CD4-positive, alpha-beta T cell (primary cell): Measurements from ENCODE around the gene PPP2R2B. TPM values are rescaled to one million over a fixed set of nuclear protein-coding genes. Genes with fewer than 3 reads are reported as not detected.
A peak's percentile ranks its signal among the peaks of the same experiment; 100 is the strongest.

Source experiments
- ATAC-seq: fragments of 200-7000 bp; cut with Tn5 transposase; one replicate; pipeline ENCODE4 v1.10.0; 2022; ENCODE audit warnings: mild to moderate bottlenecking; ENCODE audit not compliant: poor library complexity
- CTCF ChIA-PET: fragments of 350-600 bp; sonication (Branson Sonifier 250); formaldehyde crosslinking; loops from one replicate; lab custom pipeline; 2021; ENCODE audit warnings: antibody characterized with exemption, inconsistent platforms; lab: Charles Lee
- POLR2A ChIA-PET: fragments of 350-600 bp; sonication (Branson Sonifier 250); formaldehyde crosslinking; loops from one replicate; lab custom pipeline; 2021; ENCODE audit warnings: antibody characterized with exemption, inconsistent platforms; lab: Charles Lee
- DNase-seq, 14 experiments: peaks; one replicate each; pipeline ENCODE4 v3.0.0-alpha.2; 2013 to 2020; ENCODE audit warnings: mixed read lengths in 2 of 14
- H3K27ac ChIP-seq, 2 donors: one replicate each; pipeline versions ENCODE4 v1.5.1 to v1.7.0; 2013; ENCODE audit warnings: low read length in 2 of 2, low read depth in 1 of 2, mild to moderate bottlenecking in 1 of 2
- H3K27me3 ChIP-seq, 2 experiments: 1 replicate in 1 of 2; 2 replicates in 1 of 2; pipeline versions ENCODE4 v1.6.1 to v1.7.0; 2013; ENCODE audit warnings: low read length in 2 of 2, control low read depth in 1 of 2, mild to moderate bottlenecking in 1 of 2, moderate library complexity in 1 of 2; ENCODE audit not compliant: insufficient read depth in 2 of 2, control insufficient read depth in 1 of 2
- H3K36me3 ChIP-seq: one replicate; pipeline ENCODE4 v1.6.1; 2013; ENCODE audit warnings: low read length, control low read depth; ENCODE audit not compliant: insufficient read depth
- H3K4me1 ChIP-seq: one replicate; pipeline ENCODE4 v1.6.1; 2013; ENCODE audit warnings: low read length, control low read depth; ENCODE audit not compliant: insufficient read depth
- H3K4me3 ChIP-seq: one replicate; pipeline ENCODE4 v1.5.1; 2013; ENCODE audit warnings: mild to moderate bottlenecking, low read length, moderate library complexity
- H3K9me3 ChIP-seq, 2 experiments: 1 replicate in 1 of 2; 2 replicates in 1 of 2; pipeline versions ENCODE4 v1.6.1 to v1.7.0; 2013; ENCODE audit warnings: low read length in 2 of 2, mild to moderate bottlenecking in 2 of 2, control low read depth in 1 of 2, moderate library complexity in 1 of 2; ENCODE audit not compliant: control insufficient read depth in 1 of 2, insufficient read depth in 1 of 2
- H3K27ac Mint-ChIP-seq: one replicate; pipeline ENCODE4 v1.8.0; 2020; ENCODE audit warnings: mixed read lengths
- H3K27me3 Mint-ChIP-seq: one replicate; pipeline ENCODE4 v1.8.0; 2021; ENCODE audit warnings: mixed read lengths
- H3K36me3 Mint-ChIP-seq: one replicate; pipeline ENCODE4 v1.8.0; 2021; ENCODE audit warnings: low read depth, mixed read lengths
- H3K4me1 Mint-ChIP-seq: one replicate; pipeline ENCODE4 v1.8.0; 2021; ENCODE audit warnings: low read depth, mixed read lengths
- H3K4me3 Mint-ChIP-seq: one replicate; pipeline ENCODE4 v1.8.0; 2020; ENCODE audit warnings: mild to moderate bottlenecking, mixed read lengths
- H3K9me3 Mint-ChIP-seq: one replicate; pipeline ENCODE4 v1.8.0; 2020; ENCODE audit warnings: mixed read lengths
- CTCF ChIP-seq: fragments of 200-600 bp; IDR thresholded peaks from one replicate; pipeline ENCODE4 v1.8.0; 2022; ENCODE audit warnings: antibody characterized with exemption, mild to moderate bottlenecking
- intact Hi-C, 2 experiments: fragments of 100-400 bp; cut with DNase I in 1 of 2; cut with micrococcal nuclease in 1 of 2; formaldehyde crosslinking; loops; one replicate each; pipeline versions ENCODE4 v1.15.1 to v1.9.0; 2023 to 2025; cut with DNase I, micrococcal nuclease
- total RNA-seq, 174 experiments: library from RNA in 2 of 174; stranded (reverse) in 2 of 174; gene quantifications; one replicate each; pipeline ENCODE4 v1.2.3 and lab custom pipeline; 2021 to 2026

PPP2R2B gene
- total RNA-seq, 2 experiments from 2014 or later, result 4.1 to 4.2 TPM

GRCh38 chr5:146706321-146706972 is 172.1 kb downstream of the PPP2R2B start:
- DNase-seq, result peak in 2 of 14 experiments; percentile 0 to 12
- no peak for ATAC-seq
- no peaks in the 10 kb centered on the region for H3K36me3 ChIP-seq
- H3K4me3 Mint-ChIP-seq, result no peak overlapping the region
- ChIA-PET CTCF (no interaction called here), POLR2A (no interaction called here)
- H3K4me3 ChIP-seq, result no peak overlapping the region
- intact Hi-C loops, result no loop called here
- no peaks in the 10 kb centered on the region for H3K36me3 Mint-ChIP-seq
- no peaks in the 10 kb centered on the region for H3K9me3 Mint-ChIP-seq
- H3K4me1 ChIP-seq, result no peaks in the 10 kb centered on the region
- no peaks in the 10 kb centered on the region for H3K27me3 Mint-ChIP-seq
- no peaks in the 10 kb centered on the region for H3K4me1 Mint-ChIP-seq
- no peak overlapping the region for H3K27ac ChIP-seq
- no peaks in the 10 kb centered on the region for H3K27me3 ChIP-seq
- H3K27ac Mint-ChIP-seq, result no peak overlapping the region
- TF ChIP-seq CTCF, result no peak
- peaks cover 0 to 3% of the 10 kb centered on the region in 2 experiments for H3K9me3 ChIP-seq

GRCh38 chr5:146704949-146705665 is 173.4 kb downstream of the PPP2R2B start:
- no peak for TF ChIP-seq CTCF
- Histone ChIP-seq H3K36me3 (no peaks in the 10 kb centered on the region), H3K4me3 (no peak overlapping the region), H3K4me1 (no peaks in the 10 kb centered on the region), H3K27me3 (no peaks in the 10 kb centered on the region), H3K9me3 (peaks cover 0 to 3% of the 10 kb centered on the region in 2 experiments), H3K27ac (no peak overlapping the region)
- Mint-ChIP-seq H3K27me3 (no peaks in the 10 kb centered on the region), H3K36me3 (no peaks in the 10 kb centered on the region), H3K4me1 (no peaks in the 10 kb centered on the region), H3K9me3 (no peaks in the 10 kb centered on the region), H3K4me3 (no peak overlapping the region), H3K27ac (no peak overlapping the region)
- POLR2A ChIA-PET, result no interaction called here
- intact Hi-C loops, result no loop called here
- ATAC-seq (no peak), DNase-seq (no peak)
- CTCF ChIA-PET, result no interaction called here

GRCh38 chr5:146703899-146704298 is 174.7 kb downstream of the PPP2R2B start:
- H3K4me1 Mint-ChIP-seq, result no peaks in the 10 kb centered on the region
- Histone ChIP-seq H3K36me3 (no peaks in the 10 kb centered on the region), H3K27me3 (no peaks in the 10 kb centered on the region), H3K27ac (no peak overlapping the region), H3K9me3 (peaks cover 0 to 3% of the 10 kb centered on the region in 2 experiments), H3K4me1 (no peaks in the 10 kb centered on the region), H3K4me3 (no peak overlapping the region)
- intact Hi-C loops, result no loop called here
- no peaks in the 10 kb centered on the region for H3K9me3 Mint-ChIP-seq
- H3K36me3 Mint-ChIP-seq, result no peaks in the 10 kb centered on the region
- no peak for TF ChIP-seq CTCF
- DNase-seq (no peak), ATAC-seq (no peak)
- ChIA-PET POLR2A (no interaction called here), CTCF (no interaction called here)
- no peak overlapping the region for H3K4me3 Mint-ChIP-seq
- H3K27ac Mint-ChIP-seq, result no peak overlapping the region
- no peaks in the 10 kb centered on the region for H3K27me3 Mint-ChIP-seq
